GM23338 (cell line): ENCODE data around the gene PRG3.

ENCODE experiments used
- CREB1 ChIP-seq: fragments of 250-450 bp; sonication (Bioruptor Pico); IDR thresholded peaks from 2 replicates; pipeline ENCODE4 v1.5.0; 2020; ENCODE audit warnings: low read depth, mild to moderate bottlenecking, moderate library complexity
- EZH2 ChIP-seq: fragments of 200-600 bp; sonication (generic); IDR thresholded peaks from one replicate; pipeline ENCODE4 v1.8.0; 2017; ENCODE audit warnings: antibody characterized with exemption, mild to moderate bottlenecking, low read depth; ENCODE audit not compliant: unreplicated experiment
- POLR2AphosphoS5 ChIP-seq: IDR thresholded peaks from 2 replicates; pipeline ENCODE4 v1.6.1; 2016; ENCODE audit warnings: antibody characterized with exemption, low read depth
- ZNF114 ChIP-seq: fragments of 250-450 bp; sonication (Bioruptor Pico); IDR thresholded peaks from 2 replicates; pipeline ENCODE4 v1.5.0; 2020; ENCODE audit warnings: mild to moderate bottlenecking, moderate library complexity
- TF ChIP-seq, protein P1 (sequence below), 2 experiments: fragments of 200-600 bp in 1 of 2; sonication (generic) in 1 of 2; conservative IDR thresholded peaks; 2 replicates each; pipeline versions ENCODE4 v1.5.1 to v1.6.1; 2016 to 2017; ENCODE audit warnings: antibody characterized with exemption in 2 of 2, low read depth in 2 of 2, mild to moderate bottlenecking in 2 of 2, moderate library complexity in 1 of 2
- TF ChIP-seq, protein P2 (sequence below): IDR thresholded peaks from one replicate; pipeline ENCODE4 v1.6.1; 2018; ENCODE audit warnings: antibody characterized with exemption; ENCODE audit not compliant: unreplicated experiment

DNA sequence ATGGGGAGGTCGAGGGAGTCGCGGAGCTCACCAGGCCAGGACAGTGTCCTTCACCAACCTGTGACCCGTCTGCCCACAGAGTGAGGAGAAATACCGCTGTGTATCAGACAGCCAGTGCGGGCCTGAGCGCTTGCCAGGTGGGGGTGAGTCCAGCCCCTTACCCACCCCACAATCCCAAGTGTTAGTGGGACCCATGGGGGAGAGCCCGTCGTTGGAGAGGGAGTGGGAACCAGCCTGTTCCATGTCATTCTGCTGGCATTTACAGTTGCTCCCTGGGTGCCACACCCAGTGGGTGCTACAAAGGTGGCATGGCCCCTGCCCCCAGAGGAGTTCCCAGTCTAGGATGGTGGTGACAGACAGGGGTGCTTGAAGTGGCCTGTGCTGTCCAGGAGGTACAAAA lies 33.6 kb downstream of the PRG3 start:
- TF ChIP-seq POLR2AphosphoS5: no peak
- TF ChIP-seq, protein P1, sequence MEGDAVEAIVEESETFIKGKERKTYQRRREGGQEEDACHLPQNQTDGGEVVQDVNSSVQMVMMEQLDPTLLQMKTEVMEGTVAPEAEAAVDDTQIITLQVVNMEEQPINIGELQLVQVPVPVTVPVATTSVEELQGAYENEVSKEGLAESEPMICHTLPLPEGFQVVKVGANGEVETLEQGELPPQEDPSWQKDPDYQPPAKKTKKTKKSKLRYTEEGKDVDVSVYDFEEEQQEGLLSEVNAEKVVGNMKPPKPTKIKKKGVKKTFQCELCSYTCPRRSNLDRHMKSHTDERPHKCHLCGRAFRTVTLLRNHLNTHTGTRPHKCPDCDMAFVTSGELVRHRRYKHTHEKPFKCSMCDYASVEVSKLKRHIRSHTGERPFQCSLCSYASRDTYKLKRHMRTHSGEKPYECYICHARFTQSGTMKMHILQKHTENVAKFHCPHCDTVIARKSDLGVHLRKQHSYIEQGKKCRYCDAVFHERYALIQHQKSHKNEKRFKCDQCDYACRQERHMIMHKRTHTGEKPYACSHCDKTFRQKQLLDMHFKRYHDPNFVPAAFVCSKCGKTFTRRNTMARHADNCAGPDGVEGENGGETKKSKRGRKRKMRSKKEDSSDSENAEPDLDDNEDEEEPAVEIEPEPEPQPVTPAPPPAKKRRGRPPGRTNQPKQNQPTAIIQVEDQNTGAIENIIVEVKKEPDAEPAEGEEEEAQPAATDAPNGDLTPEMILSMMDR (conservative IDR thresholded peaks at IDR 0.05; ENCODE audit: low read depth in 2 of 2): no peak
- TF ChIP-seq EZH2: no peak
- TF ChIP-seq CREB1 (CRISPR knock-in tag): no peak
- no peak for TF ChIP-seq ZNF114
- TF ChIP-seq, protein P2, sequence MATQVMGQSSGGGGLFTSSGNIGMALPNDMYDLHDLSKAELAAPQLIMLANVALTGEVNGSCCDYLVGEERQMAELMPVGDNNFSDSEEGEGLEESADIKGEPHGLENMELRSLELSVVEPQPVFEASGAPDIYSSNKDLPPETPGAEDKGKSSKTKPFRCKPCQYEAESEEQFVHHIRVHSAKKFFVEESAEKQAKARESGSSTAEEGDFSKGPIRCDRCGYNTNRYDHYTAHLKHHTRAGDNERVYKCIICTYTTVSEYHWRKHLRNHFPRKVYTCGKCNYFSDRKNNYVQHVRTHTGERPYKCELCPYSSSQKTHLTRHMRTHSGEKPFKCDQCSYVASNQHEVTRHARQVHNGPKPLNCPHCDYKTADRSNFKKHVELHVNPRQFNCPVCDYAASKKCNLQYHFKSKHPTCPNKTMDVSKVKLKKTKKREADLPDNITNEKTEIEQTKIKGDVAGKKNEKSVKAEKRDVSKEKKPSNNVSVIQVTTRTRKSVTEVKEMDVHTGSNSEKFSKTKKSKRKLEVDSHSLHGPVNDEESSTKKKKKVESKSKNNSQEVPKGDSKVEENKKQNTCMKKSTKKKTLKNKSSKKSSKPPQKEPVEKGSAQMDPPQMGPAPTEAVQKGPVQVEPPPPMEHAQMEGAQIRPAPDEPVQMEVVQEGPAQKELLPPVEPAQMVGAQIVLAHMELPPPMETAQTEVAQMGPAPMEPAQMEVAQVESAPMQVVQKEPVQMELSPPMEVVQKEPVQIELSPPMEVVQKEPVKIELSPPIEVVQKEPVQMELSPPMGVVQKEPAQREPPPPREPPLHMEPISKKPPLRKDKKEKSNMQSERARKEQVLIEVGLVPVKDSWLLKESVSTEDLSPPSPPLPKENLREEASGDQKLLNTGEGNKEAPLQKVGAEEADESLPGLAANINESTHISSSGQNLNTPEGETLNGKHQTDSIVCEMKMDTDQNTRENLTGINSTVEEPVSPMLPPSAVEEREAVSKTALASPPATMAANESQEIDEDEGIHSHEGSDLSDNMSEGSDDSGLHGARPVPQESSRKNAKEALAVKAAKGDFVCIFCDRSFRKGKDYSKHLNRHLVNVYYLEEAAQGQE: no peak
